Upper lobe of left lung (tissue), 6 donors: ENCODE results near the gene TMEM94. TPM values are rescaled to one million over a fixed set of nuclear protein-coding genes. Genes with fewer than 3 reads are reported as not detected.

Experiments
- ATAC-seq, 2 donors: fragments of 200-7000 bp; cut with Tn5 transposase; one replicate each; pipeline ENCODE4 v1.9.1; 2022; ENCODE audit warnings: mild to moderate bottlenecking in 2 of 2, moderate library complexity in 2 of 2; ENCODE audit not compliant: low FRiP score in 2 of 2
- DNase-seq, 2 donors: peaks; one replicate each; pipeline ENCODE4 v3.0.0-alpha.2; 2019 to 2020
- H3K27ac ChIP-seq, 4 donors: fragments of 200-600 bp; sonication (generic); one replicate each; pipeline ENCODE4 v1.5.1; 2016 to 2019
- H3K27me3 ChIP-seq, 4 donors: fragments of 200-600 bp; sonication (generic); one replicate each; pipeline ENCODE4 v1.5.1; 2017 to 2019
- H3K36me3 ChIP-seq, 4 donors: fragments of 200-600 bp; sonication (generic); one replicate each; pipeline ENCODE4 v1.5.1; 2016 to 2019
- H3K4me1 ChIP-seq, 4 donors: fragments of 200-600 bp; sonication (generic); one replicate each; pipeline ENCODE4 v1.5.1; 2018 to 2019
- H3K4me3 ChIP-seq, 4 donors: fragments of 200-600 bp; sonication (generic); one replicate each; pipeline ENCODE4 v1.5.1; 2017 to 2019; ENCODE audit warnings: mild to moderate bottlenecking in 2 of 4, moderate library complexity in 1 of 4
- H3K9me3 ChIP-seq, 4 donors: fragments of 200-600 bp; sonication (generic); one replicate each; pipeline ENCODE4 v1.5.1; 2018 to 2019
- EP300 ChIP-seq, 4 donors: sonication (generic); formaldehyde crosslinking; IDR thresholded peaks; one replicate each; pipeline ENCODE4 v1.5.1; 2017; ENCODE audit warnings: antibody characterized with exemption in 4 of 4, control low read depth in 2 of 4
- POLR2A ChIP-seq, 4 donors: fragments of 450-650 bp; IDR thresholded peaks; one replicate each; pipeline ENCODE4 v1.5.1; 2016 to 2017; ENCODE audit warnings: antibody characterized with exemption in 4 of 4, mild to moderate bottlenecking in 2 of 4
- POLR2AphosphoS5 ChIP-seq, 2 donors: sonication (generic); formaldehyde crosslinking; IDR thresholded peaks; one replicate each; pipeline ENCODE4 v1.5.1; 2017; ENCODE audit warnings: antibody characterized with exemption in 2 of 2
- WGBS, 2 donors: methylation state at CpG; one replicate each; pipeline ENCODE4 v1.1.5; 2017 to 2018; 5-methylcytosine and 5-hydroxymethylcytosine counted together
- total RNA-seq, 6 donors: library from RNA; depleted of rRNA in 4 of 6; stranded (reverse); fragments of >200 nt in 4 of 6; gene quantifications; one replicate each; pipeline versions ENCODE4 v1.1.0 to v1.2.1, GENCODE V29; 2016 to 2021
- TF ChIP-seq, protein P1 (sequence below), 6 experiments: fragments of 450-650 bp in 4 of 6; fragments of 200-600 bp in 2 of 6; sonication (generic) in 2 of 6; IDR thresholded peaks; one replicate each; pipeline ENCODE4 v1.5.1; 2016 to 2019; ENCODE audit warnings: antibody characterized with exemption in 6 of 6
- donor health status: DM: no; HTN: no; CAD: no; lungs with moderate emphysema.
- donor health status: DM: no; HTN: yes; CAD: no; lungs with severe emphysema.

TMEM94 gene
- total RNA-seq, 6 donors from 2014 or later: 62.3 to 320 (median 90.5) TPM

DNA sequence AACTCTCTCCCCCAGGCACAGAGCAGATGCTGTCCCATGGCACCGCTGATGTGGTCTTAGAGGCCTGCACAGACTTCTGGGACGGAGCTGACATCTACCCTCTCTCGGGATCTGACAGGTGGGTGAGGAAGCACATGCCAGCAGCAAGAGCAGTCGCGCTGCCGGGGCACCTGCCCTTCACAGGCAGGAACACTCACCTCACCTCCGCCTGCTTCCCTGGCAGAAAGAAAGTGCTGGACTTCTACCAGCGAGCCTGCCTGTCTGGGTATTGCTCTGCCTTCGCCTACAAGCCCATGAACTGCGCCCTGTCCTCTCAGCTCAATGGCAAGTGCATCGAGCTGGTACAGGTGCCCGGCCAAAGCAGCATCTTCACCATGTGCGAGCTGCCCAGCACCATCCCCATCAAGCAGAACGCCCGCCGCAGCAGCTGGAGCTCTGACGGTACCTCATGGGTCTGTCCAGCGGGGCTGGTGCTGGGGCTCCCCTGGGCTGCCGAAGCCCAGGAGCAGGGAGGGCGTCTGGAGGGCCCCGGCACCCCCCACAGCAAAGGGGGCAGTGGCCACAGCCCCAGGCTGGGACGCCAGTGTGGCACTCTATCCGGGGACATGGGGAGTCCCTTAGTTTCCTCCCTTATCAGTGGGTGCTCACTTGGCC lies 37.2 kb downstream of the TMEM94 start:
- Histone ChIP-seq H3K27ac (no peak overlapping the region), H3K4me3 (no peak overlapping the region), H3K36me3 (peaks cover 17 to 80% (median 68%) of the 10 kb centered on the region in 4 donors), H3K9me3 (no peaks in the 10 kb centered on the region), H3K27me3 (no peaks in the 10 kb centered on the region), H3K4me1 (peaks cover 20 to 30% (median 29%) of the 10 kb centered on the region in 4 donors)
- WGBS, 2 donors: 96% methylated on average over 23 of the region's 23 CpGs; no CpG with 5 or more reads in 1 of the 2 donors
- ATAC-seq: no peak
- DNase-seq: peak in 1 of 2 donors; percentile 61
- no peak for TF ChIP-seq POLR2A (IDR thresholded peaks at IDR 0.05)
- TF ChIP-seq, protein P1, sequence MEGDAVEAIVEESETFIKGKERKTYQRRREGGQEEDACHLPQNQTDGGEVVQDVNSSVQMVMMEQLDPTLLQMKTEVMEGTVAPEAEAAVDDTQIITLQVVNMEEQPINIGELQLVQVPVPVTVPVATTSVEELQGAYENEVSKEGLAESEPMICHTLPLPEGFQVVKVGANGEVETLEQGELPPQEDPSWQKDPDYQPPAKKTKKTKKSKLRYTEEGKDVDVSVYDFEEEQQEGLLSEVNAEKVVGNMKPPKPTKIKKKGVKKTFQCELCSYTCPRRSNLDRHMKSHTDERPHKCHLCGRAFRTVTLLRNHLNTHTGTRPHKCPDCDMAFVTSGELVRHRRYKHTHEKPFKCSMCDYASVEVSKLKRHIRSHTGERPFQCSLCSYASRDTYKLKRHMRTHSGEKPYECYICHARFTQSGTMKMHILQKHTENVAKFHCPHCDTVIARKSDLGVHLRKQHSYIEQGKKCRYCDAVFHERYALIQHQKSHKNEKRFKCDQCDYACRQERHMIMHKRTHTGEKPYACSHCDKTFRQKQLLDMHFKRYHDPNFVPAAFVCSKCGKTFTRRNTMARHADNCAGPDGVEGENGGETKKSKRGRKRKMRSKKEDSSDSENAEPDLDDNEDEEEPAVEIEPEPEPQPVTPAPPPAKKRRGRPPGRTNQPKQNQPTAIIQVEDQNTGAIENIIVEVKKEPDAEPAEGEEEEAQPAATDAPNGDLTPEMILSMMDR (IDR thresholded peaks at IDR 0.05): no peak
- no peak for TF ChIP-seq EP300 (IDR thresholded peaks at IDR 0.05)
- no peak for TF ChIP-seq POLR2AphosphoS5 (IDR thresholded peaks at IDR 0.05)

- no peak for ATAC-seq
- Histone ChIP-seq H3K27me3 (no peaks in the 10 kb centered on the region), H3K36me3 (peaks cover 17 to 85% (median 75%) of the 10 kb centered on the region in 4 donors)
Measured at GRCh38 chr17:75494326-75494877, 38.0 kb downstream of the TMEM94 start.

GRCh38 chr17:75496005-75496404 lies 39.6 kb downstream of the TMEM94 start:
- H3K4me1 ChIP-seq: peaks cover 22 to 28% (median 23%) of the 10 kb centered on the region in 4 donors
- ATAC-seq (no peak), DNase-seq (peak in 1 of 2 donors; percentile 62)
- no peaks in the 10 kb centered on the region for H3K27me3 ChIP-seq
- TF ChIP-seq EP300 (IDR thresholded peaks at IDR 0.05) (no peak), POLR2AphosphoS5 (IDR thresholded peaks at IDR 0.05) (no peak), POLR2A (IDR thresholded peaks at IDR 0.05) (no peak)
- TF ChIP-seq, protein P1 (IDR thresholded peaks at IDR 0.05): no peak
- no peak overlapping the region for H3K27ac ChIP-seq
- H3K4me3 ChIP-seq: no peak overlapping the region
- peaks cover 17 to 97% (median 86%) of the 10 kb centered on the region in 4 donors for H3K36me3 ChIP-seq
- H3K9me3 ChIP-seq: no peaks in the 10 kb centered on the region
- 97% methylated on average over 11 of the region's 11 CpGs; no CpG with 5 or more reads in 1 of the 2 donors for WGBS, 2 donors

More at GRCh38 chr17:75494326-75494877, 38.0 kb downstream of the TMEM94 start:
- Histone ChIP-seq H3K4me1 (peaks cover 27 to 33% (median 33%) of the 10 kb centered on the region in 4 donors), H3K27ac (no peak overlapping the region), H3K4me3 (no peak overlapping the region), H3K9me3 (no peaks in the 10 kb centered on the region)
- WGBS, 2 donors: 93 to 94% methylated on average over 13 to 14 of the region's 14 CpGs
- no peak for DNase-seq
- TF ChIP-seq EP300 (IDR thresholded peaks at IDR 0.05) (no peak), POLR2AphosphoS5 (IDR thresholded peaks at IDR 0.05) (no peak), POLR2A (IDR thresholded peaks at IDR 0.05) (no peak)
- TF ChIP-seq, protein P1 (IDR thresholded peaks at IDR 0.05): no peak

DNA sequence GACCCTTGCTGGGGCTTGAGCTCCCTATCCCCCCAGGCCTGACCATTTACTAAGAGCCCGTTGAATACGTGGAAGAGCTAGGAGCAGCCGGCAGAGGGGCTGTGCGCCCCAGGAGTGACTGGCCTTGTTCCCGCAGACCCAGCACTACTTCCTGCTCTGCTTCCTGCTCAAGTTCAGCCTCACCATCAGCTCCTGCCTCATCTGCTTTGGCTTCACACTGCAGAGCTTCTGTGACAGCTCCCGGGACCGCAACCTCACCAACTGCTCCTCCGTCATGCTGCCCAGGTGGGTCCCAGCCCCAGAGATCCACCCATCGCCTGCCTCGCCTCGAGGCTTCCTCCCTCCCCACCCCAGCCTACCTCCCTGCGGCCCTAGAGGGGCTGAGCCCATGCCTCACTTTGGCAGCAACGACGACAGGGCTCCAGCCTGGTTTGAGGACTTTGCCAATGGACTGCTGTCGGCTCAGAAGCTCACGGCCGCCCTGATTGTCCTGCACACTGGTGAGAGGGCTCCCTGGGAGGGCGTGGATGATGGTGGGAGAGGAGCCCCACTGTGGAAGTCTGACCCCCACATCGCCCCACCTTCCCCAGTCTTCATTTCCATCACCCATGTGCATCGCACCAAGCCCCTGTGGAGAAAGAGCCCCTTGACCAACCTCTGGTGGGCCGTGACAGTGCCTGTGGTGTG lies 41.7 kb downstream of the TMEM94 start:
- peak overlapping the region in 2 of 4 donors; percentile 6 to 21 for H3K4me3 ChIP-seq

More for the DNA sequence above, 41.7 kb downstream of the TMEM94 start:
- no peak for ATAC-seq
- no peak for TF ChIP-seq POLR2AphosphoS5 (IDR thresholded peaks at IDR 0.05)
- TF ChIP-seq EP300 (IDR thresholded peaks at IDR 0.05): no peak
- TF ChIP-seq, protein P1 (IDR thresholded peaks at IDR 0.05): no peak
- TF ChIP-seq POLR2A (IDR thresholded peaks at IDR 0.05): no peak
- WGBS, 2 donors: 54 to 63% methylated on average over 15 to 21 of the region's 21 CpGs
- Histone ChIP-seq H3K36me3 (peaks cover 8 to 97% (median 81%) of the 10 kb centered on the region in 4 donors), H3K4me1 (peaks cover 16 to 30% (median 24%) of the 10 kb centered on the region in 4 donors), H3K27me3 (no peaks in the 10 kb centered on the region), H3K9me3 (no peaks in the 10 kb centered on the region), H3K27ac (peak overlapping the region; percentile 44 to 78 (median 57))
- no peak for DNase-seq
